ENCODE results near the gene AJM1.

- TF ChIP-seq, protein P1, sequence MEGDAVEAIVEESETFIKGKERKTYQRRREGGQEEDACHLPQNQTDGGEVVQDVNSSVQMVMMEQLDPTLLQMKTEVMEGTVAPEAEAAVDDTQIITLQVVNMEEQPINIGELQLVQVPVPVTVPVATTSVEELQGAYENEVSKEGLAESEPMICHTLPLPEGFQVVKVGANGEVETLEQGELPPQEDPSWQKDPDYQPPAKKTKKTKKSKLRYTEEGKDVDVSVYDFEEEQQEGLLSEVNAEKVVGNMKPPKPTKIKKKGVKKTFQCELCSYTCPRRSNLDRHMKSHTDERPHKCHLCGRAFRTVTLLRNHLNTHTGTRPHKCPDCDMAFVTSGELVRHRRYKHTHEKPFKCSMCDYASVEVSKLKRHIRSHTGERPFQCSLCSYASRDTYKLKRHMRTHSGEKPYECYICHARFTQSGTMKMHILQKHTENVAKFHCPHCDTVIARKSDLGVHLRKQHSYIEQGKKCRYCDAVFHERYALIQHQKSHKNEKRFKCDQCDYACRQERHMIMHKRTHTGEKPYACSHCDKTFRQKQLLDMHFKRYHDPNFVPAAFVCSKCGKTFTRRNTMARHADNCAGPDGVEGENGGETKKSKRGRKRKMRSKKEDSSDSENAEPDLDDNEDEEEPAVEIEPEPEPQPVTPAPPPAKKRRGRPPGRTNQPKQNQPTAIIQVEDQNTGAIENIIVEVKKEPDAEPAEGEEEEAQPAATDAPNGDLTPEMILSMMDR (conservative IDR thresholded peaks at IDR 0.05), result no peak
- TF ChIP-seq ZFX (IDR thresholded peaks at IDR 0.05), result no peak
Measured at GRCh38 chr9:136888454-136888853, 46.2 kb downstream of the AJM1 start.
